Hematopoietic multipotent progenitor cell treated with erythropoietin and hydrocortisone succinate and interleukin-3 and kit ligand, for 8 days (in vitro differentiated cells): ENCODE results near the gene S100G.

Experiments used
- DNase-seq: peaks from one replicate; pipeline ENCODE4 v3.0.0-alpha.2; 2015

Gene S100G

DNA sequence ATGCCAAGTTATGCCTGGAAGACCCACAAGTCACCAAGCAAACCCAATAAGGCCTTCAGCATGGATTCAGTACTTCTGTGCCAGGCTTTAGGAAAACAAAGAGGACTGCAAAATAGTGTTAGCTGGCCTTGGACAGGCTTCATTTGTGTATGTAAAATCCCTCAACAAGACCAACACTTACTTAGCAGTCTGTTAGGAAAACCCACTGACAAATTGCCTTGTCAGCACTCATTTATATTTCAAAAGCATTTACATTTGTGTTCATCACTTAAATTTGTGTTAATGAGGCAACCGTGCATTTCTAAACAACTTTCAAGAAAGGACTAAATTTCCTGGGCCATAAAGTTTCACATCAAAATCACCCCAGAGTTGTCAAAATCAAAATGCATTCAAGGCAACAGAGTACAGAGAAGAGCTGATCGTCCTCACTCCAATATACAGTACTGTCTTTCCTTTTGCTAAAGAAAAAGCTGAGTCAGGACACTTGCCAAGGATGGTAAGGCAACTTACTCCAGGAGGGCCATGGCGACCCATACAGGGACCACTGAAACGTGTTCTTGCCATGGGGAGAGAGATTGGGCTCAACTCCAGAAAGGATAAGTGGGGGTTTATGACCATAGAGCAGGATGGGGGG, 1.6 kb downstream of the S100G start:
- no peak for DNase-seq

DNA sequence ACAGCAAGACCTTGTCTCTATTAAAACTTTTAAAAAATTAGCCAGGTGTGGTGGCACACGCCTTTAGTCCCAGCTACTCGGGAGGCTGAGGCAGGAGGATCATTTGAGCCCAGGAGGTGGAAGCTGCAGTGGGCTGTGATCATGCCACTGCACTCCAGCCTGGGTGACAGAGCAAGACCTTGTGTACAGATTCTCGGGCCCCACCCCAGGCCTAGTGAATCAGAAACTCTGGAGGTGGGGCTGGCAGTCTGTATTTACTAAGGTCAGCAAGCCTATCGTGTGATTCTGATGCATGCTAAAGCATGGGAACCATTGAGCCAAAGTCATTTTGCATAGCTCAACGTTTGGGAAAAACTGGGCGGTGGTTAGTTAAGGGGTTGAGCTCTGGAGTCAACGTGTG, 3.5 kb downstream of the S100G start:
- no peak for DNase-seq

DNA sequence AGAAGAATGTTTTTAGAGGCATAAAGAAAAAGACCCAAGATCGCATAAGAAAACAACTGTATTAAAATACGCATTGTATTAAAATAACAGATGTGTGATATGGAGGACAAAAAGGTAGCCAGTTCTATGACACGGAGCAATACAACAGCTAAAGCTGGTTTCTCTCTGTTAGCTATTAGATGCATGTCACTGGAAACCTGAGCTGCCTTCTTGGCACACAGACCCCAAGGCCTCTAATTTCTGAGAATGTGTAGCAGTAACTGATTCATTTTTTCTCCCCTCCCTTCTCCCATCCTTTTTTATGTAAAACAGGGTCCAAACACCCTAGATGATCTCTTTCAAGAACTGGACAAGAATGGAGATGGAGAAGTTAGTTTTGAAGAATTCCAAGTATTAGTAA, 4.1 kb downstream of the S100G start:
- DNase-seq: no peak

DNA sequence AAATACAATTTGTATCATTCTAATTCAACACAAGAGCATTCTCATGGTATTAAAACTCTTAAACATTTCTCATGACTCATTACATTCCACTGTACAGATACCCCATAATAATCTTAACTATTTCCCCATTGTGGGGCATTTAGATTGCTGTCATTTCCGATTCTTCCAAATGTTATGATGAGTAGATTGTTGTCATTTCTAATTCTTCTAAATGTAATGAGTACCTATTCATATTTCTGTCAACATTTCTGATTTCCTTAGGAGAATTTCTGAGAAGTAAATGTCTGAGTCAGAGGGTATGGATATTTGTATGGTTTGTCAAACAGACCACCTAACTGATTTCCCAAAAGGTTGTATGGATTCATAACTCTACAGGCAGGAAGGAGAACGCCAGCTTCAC, 8.3 kb downstream of the S100G start:
- no peak for DNase-seq

DNA sequence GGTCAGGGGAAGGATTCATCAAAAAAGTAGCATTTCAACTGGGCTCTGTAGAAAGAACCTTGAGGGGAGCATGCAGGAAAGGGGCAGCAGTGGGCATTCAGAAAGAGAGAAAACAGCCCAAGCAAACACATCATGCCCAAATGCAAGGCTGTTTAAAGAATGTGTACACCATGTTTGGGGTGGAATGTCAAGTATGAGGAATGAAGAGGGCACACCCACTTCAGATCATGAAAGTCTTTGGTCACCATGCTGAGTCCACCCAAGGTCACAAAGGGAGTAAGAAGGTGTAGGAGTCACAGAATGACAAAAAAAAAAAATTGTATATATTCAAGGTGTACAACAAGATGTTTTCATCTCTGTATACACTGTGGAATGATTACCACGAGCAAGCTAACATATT, 9.4 kb downstream of the S100G start:
- no peak for DNase-seq

DNA sequence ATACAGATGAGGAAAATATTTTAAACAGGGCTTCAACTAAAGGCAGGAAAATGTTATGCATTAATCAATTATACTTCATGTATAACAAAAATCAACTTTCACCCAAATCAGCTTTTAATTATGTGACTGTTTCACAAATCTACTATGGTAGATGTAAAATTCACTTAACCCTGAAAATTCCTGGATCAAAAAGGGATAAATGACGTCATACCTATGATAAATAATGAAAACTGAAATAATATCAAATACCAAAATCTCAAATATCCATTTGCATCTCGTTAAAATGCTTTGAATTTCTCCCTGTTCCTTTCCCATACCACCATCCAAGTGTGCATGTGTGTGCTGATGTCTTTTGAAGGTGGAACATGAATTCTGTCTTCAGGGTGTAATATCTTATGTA, 11.5 kb downstream of the S100G start:
- DNase-seq: no peak

DNA sequence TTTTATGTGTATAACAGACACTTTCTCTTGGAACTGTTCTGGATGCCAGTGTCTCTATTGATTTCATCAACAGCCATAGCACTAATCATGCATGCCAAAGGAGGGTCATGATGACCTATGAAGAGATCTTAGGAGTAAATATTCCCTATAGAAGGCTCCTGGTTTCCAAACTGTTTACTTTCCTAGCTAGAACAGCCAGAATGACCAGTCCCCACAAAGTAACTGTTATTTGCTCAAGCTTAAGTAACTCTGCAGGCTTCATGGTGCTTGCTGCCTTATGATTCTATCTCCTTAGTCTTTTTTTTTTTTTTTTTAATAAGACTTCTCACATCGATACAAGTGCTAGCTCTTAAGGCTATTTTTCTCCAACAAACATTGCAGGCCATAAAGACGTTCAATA, 12.4 kb downstream of the S100G start:
- DNase-seq: no peak

DNA sequence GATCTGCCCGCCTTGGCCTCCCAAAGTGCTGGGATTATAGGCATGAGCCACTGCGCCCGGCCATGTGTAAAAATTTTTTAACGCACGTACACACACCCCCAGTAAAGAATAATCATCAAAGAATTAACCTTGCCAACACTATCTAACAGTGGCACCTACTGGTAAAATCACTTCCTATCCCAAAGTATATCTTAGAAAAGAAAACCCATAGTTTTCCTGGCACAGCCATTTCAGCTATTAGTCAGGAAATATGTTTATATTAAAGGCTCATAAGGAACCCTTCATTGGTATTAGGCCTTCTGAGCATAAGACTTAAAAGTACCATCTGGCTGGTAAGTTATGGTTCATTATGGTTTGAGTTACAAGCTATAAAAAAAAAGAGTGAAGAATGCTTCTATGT, 14.1 kb downstream of the S100G start:
- no peak for DNase-seq

DNA sequence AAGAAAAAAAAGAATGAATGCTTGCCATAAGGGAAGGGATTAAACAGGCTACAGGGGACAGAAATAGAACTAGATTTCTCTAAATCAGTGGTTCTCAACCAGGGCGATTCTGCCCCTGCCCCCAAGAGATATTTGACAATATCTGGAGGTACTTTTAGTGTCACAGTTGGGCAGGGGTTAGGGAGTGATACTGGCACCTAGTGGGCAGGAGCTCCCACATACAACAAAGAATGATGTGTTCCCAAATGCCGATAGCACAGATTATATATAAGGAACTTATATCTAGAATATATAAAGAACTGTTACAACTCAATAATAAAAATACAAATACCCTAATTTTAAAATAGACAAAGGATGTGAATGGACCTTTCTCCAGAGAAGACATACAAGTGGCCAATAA, 14.7 kb downstream of the S100G start:
- DNase-seq: peak; percentile 9

DNA sequence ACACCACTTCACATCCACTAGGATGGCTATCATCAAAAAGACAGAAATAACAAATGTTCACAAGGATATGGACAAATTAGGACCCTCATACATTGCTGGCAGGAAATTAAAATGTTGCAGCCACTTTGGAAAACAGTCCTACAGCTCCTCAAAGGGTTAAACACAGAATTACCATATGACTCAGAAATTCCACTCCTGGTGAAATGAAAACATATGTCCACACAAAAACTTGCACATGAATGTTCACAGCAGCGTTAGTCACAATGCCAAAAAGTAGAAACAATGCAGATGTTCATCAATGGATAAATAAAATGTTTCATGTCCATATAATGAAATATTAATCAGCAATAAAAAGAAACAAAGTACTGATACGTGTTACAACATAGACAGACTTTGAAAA, 15.1 kb downstream of the S100G start:
- DNase-seq: no peak

DNA sequence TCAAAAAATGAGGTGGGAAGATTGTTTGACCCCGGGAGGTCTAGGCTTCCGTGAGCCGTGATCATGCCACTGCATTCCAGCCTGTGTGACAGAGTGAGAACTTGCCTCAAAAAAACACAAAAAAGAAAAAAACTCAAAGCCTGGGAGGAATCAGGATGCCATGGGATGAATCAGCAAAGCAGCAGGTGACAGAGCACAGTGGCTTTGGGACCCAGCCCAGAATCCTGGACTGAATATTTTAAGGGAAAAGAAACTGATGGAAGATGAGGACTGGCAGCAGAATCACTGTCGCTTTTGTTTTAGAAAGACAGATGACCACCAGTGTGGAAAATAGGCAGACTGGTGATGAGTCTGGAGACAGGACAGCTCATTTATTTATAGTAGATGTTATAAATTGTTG, 16.6 kb downstream of the S100G start:
- DNase-seq: no peak

DNA sequence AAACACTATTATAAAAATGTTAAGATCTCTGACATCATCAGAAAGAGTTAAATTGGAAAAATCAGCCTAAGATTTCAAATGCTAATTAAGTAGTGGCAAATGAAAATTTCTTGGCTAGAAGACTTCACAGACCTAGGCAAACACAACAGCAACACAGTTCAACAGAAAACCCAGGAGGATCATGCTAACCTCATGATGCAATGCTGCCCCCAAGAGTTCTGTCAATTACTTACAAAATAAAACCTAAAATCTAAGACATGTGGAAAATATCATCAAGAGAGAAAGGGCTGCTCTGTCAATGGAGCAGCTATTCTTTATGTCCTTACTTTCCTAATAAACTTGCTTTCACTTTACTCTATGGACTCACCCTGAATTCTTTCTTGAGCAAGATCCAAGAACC, 21.0 kb downstream of the S100G start:
- DNase-seq: peak; percentile 66

DNA sequence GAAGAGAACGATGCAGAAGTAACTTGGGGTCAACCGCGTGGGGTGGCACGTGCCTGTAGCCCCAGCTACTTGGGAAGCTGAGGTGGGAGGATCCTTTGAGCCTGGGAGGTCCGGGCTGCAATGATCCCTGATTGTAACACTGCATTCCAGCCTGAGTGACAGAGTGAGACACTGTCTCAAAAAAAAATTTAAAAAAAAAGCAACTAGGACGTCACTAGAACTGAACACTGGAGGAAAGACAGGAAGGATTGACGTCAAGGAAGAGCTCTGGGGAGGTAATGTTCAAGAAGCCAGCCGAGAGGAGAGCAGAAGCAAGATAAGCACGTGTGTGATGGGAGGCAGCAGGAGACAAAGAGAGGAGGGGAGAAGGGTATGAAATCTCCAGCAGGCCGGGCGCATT, 28.7 kb downstream of the S100G start:
- no peak for DNase-seq

DNA sequence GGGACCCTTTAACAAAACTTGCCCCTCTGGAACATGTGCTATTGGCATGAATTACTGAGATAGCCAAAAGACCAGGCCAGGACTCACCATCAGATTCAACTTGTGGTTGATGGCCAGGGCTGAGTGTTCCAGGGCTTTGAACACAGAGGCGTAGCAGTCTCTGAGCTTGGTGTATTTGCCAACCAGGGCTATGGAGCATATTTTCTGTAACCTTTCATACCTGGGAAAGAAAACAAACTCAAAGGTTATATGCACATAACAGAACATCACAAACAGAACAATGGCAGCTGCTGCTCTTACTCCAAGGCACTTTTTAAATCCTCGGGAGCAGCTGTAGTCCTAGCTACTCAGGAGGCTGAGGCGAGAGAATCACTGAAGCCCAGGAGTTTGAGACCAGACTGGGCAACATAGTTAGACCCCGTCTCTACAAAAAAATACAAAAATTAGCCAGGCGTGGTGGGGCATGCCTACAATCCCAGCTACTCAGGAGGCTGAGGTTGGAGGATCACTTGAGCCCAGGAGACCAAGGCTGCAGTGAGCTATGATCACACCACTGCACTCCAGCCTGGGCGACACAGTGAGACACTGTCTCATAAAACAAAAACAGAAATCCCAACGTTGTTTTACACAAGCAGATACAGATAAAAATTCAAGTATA, 33.2 kb downstream of the S100G start:
- DNase-seq: no peak

DNA sequence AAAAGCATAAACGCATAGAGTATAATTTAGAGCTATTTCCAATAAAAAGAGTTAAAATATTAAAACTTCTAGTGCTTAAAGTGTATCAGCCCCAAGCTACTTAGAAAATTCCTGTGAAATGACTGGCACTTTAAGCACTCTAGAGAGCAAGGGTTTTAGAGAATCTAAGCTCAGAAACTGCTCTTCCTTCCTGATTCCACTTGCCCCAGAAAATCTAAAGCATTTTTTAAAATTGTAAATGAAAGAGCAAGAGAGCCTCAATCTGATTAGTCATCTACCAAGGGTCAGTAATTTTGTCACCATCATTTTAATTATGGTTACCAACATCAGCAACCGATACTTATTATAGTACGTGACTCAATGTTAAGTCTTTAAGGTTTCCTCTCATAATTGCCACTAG, 37.6 kb downstream of the S100G start:
- DNase-seq: no peak

DNA sequence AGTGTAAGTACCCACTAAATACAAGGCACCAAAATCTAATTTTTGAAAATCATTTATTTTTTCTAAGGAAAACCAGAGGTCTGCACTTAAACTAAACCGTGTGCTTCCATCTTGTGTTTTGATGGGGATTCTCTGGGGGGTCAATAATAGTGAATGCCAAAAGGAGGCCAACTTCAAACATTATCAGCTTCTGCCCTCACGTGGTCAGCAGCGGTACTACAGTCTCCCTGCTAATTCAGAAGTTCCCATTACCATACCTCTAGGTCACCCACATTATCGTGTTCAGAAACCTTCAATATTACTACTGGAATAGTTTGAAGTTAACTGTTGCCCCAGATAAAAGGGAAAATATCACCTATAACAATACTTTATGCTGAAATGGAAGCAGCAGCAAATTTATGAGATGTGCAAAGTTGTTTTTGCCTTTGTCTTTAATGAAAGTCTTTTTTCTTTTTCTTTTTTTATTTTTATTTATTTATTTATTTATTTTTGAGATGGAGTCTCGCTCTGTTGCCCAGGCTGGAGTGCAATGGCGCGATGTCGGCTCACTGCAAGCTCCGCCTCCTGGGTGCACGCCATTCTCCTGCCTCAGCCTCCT, 45.2 kb downstream of the S100G start:
- DNase-seq: peak; percentile 57

DNA sequence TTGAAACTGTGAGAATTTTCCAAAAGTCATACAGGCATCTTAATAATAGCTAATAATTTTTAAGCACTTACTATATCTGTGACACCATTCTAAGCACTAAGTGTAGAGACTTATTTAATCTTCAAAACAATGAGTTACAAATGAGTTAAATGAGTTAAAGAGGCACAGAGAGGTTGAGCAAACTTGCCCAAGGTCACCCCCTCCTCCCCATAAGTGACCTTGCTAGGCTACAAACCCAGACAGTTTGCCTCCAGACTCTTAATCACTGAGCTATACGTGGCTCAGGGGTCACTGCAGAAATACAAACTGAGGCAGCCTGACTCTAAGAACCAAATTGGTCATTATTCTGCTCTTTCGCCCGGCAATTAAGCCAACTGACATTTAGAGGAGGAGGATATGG, 47.0 kb downstream of the S100G start:
- DNase-seq: no peak

DNA sequence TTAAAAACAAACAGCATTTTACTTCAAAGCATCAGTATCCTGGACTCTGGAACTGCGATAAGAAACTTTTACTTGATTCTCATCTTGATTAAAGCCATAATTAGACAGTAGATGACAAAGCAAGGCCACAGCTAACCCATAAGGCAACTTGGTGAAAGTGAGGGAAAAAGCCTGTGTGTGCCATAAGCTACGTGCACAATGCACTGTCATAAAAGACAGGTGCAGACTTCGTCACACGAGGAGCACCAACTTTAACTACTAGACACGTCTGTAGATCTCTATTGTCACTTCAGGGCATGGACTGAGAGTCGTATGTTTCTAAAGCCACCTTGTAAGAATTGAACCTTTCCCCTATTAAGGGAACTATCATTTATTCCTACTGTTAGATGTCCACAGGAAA, 49.4 kb downstream of the S100G start:
- no peak for DNase-seq

DNA sequence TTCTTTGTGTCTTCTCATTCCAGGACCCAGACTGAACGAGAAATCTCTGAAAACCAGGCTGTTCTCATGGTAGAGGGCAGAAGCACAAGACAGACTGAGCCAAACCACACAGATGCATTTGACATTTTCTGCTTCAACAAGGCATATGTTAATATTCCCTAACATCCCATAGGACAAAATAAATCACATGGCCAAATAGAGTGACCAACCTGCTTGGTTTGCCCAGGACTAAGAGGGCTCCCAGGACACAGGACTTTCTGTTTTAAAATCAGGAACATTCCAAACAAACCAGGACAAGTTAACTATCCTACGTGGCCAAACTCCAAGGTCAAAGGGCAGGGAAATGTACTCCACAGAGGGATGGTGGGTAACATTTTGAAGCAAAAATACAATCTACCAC, 50.8 kb downstream of the S100G start:
- DNase-seq: no peak

DNA sequence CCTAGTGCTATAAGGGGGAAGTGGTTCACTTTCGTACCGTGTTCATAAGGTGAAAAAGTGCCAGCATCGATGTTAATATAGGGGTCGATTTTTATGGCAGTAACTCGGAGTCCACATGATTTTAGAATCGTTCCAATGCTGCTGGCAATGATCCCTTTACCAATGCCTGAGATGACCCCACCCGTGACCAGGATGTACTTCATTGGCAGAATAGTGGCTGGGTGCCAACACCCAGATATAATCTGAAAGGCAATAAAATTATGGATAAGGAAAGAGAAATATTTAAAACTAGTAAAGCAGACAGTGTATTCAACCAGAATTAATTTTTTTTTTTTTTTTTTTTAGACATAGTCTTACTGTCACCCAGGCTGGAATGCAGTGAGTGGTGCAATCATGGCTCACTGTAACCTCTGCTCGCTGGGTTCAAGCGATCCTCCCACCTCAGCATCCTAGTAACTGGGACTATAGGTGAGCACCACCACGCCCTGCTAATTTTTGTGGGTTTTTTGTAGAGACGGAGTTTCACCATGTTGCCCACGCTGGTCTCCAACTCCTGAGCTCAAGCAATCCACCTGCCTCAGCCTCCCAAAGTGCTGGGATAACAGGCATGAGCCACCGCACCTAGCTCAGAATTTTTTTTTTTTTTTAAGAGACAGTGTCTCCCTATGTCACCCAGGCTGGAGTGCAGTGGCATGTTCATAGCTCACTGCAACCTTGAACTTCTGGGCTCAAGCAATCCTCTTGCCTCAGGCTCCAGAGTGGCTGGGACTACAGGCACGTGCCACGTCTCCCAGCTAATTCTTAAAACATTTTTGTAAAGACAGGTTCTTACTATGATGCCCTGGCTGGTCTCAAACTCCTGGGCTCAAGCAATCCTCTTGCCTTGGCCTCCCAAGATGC, 53.0 kb downstream of the S100G start:
- DNase-seq: no peak
